ENCODE results near the gene CEP170B.

Gene CEP170B

GRCh38 chr14:104824353-104824997, 40.6 kb upstream of the CEP170B start:
- no peaks in the 10 kb centered on the region for H3K36me3 ChIP-seq (ENCODE audit: insufficient read depth, low read length)
- H3K9me2 ChIP-seq (replicated peaks; ENCODE audit: low read depth, low read length) = no peaks in the 10 kb centered on the region
- H4K20me1 ChIP-seq (ENCODE audit: insufficient read depth, low read length, poor library complexity, severe bottlenecking) = no peaks in the 10 kb centered on the region
- H2AFZ ChIP-seq (ENCODE audit: low read length) = no peak overlapping the region
- no peak for TF ChIP-seq CTCF (conservative IDR thresholded peaks at IDR 0.05; ENCODE audit: low read length)
- no peak for TF ChIP-seq EZH2phosphoT487 (IDR thresholded peaks at IDR 0.05; ENCODE audit: borderline replicate concordance)
- H3K27me3 ChIP-seq (ENCODE audit: insufficient read depth, low read length, poor library complexity, severe bottlenecking) = no peaks in the 10 kb centered on the region
- H3K4me2 ChIP-seq (ENCODE audit: low read depth, low read length, poor library complexity, severe bottlenecking) = no peak overlapping the region
- H3K79me2 ChIP-seq (ENCODE audit: insufficient read depth, low read length) = no peaks in the 10 kb centered on the region
- H3K4me1 ChIP-seq (ENCODE audit: insufficient read depth, low read length, poor library complexity, severe bottlenecking) = peaks cover 8% of the 10 kb centered on the region
- no peaks in the 10 kb centered on the region for H3K9me3 ChIP-seq (ENCODE audit: insufficient read depth, low read depth, low read length)
- no peak overlapping the region for H3K4me3 ChIP-seq (ENCODE audit: low read length, poor library complexity, severe bottlenecking)
- H3F3A ChIP-seq (ENCODE audit: low read depth) = no peaks in the 10 kb centered on the region
- H3K9ac ChIP-seq (ENCODE audit: low read depth, low read length, poor library complexity, severe bottlenecking) = no peak overlapping the region

- Histone ChIP-seq H3K27me3 (ENCODE audit: insufficient read depth, low read length, poor library complexity, severe bottlenecking) (no peaks in the 10 kb centered on the region), H3K36me3 (ENCODE audit: insufficient read depth, low read length) (no peaks in the 10 kb centered on the region), H4K20me1 (ENCODE audit: insufficient read depth, low read length, poor library complexity, severe bottlenecking) (no peaks in the 10 kb centered on the region), H3K9me2 (replicated peaks; ENCODE audit: low read depth, low read length) (no peaks in the 10 kb centered on the region), H3F3A (ENCODE audit: low read depth) (no peaks in the 10 kb centered on the region), H2AFZ (ENCODE audit: low read length) (peak overlapping the region; percentile 83), H3K4me2 (ENCODE audit: low read depth, low read length, poor library complexity, severe bottlenecking) (peak overlapping the region; percentile 69), H3K4me3 (ENCODE audit: low read length, poor library complexity, severe bottlenecking) (peak overlapping the region; percentile 54), H3K9me3 (ENCODE audit: insufficient read depth, low read depth, low read length) (no peaks in the 10 kb centered on the region), H3K79me2 (ENCODE audit: insufficient read depth, low read length) (no peaks in the 10 kb centered on the region), H3K4me1 (ENCODE audit: insufficient read depth, low read length, poor library complexity, severe bottlenecking) (peaks cover 8% of the 10 kb centered on the region), H3K9ac (ENCODE audit: low read depth, low read length, poor library complexity, severe bottlenecking) (no peak overlapping the region)
- TF ChIP-seq CTCF (conservative IDR thresholded peaks at IDR 0.05; ENCODE audit: low read length) (peak; percentile 53), EZH2phosphoT487 (IDR thresholded peaks at IDR 0.05; ENCODE audit: borderline replicate concordance) (no peak)
Observed at GRCh38 chr14:104826189-104826860, 38.7 kb upstream of the CEP170B start.

GRCh38 chr14:104826861-104827176, 38.2 kb upstream of the CEP170B start:
- Histone ChIP-seq H3F3A (ENCODE audit: low read depth) (no peaks in the 10 kb centered on the region), H3K36me3 (ENCODE audit: insufficient read depth, low read length) (no peaks in the 10 kb centered on the region), H3K4me3 (ENCODE audit: low read length, poor library complexity, severe bottlenecking) (peak overlapping the region; percentile 47), H3K9me3 (ENCODE audit: insufficient read depth, low read depth, low read length) (no peaks in the 10 kb centered on the region), H3K79me2 (ENCODE audit: insufficient read depth, low read length) (no peaks in the 10 kb centered on the region), H3K4me1 (ENCODE audit: insufficient read depth, low read length, poor library complexity, severe bottlenecking) (peaks cover 8% of the 10 kb centered on the region), H3K9me2 (replicated peaks; ENCODE audit: low read depth, low read length) (no peaks in the 10 kb centered on the region), H4K20me1 (ENCODE audit: insufficient read depth, low read length, poor library complexity, severe bottlenecking) (no peaks in the 10 kb centered on the region), H3K27me3 (ENCODE audit: insufficient read depth, low read length, poor library complexity, severe bottlenecking) (no peaks in the 10 kb centered on the region), H3K9ac (ENCODE audit: low read depth, low read length, poor library complexity, severe bottlenecking) (no peak overlapping the region), H3K4me2 (ENCODE audit: low read depth, low read length, poor library complexity, severe bottlenecking) (peak overlapping the region; percentile 58), H2AFZ (ENCODE audit: low read length) (peak overlapping the region; percentile 69)
- TF ChIP-seq CTCF (conservative IDR thresholded peaks at IDR 0.05; ENCODE audit: low read length) = no peak
- TF ChIP-seq EZH2phosphoT487 (IDR thresholded peaks at IDR 0.05; ENCODE audit: borderline replicate concordance) = no peak

Data from Loucy (cell line).